MCF 10A (cell line): ENCODE results near the gene MASP1. TPM values are rescaled to one million over a fixed set of nuclear protein-coding genes. Genes with fewer than 3 reads are reported as not detected.

Experiments
- BruUV-seq: library from RNA; stranded (reverse); fragments of 400-500 nt; replicated peaks from 2 replicates; lab custom pipeline; 2021; lab: Mats Ljungman, UMichigan
- CTCF ChIA-PET: fragments of 300-600 bp; sonication (Branson Sonifier 250); formaldehyde crosslinking; extraction: SDS; loops from one replicate; lab custom pipeline; 2021; ENCODE audit warnings: antibody characterized with exemption, inconsistent platforms; lab: Yijun Ruan, JAX
- POLR2A ChIA-PET: fragments of 300-600, 350-650 bp; sonication (Branson Sonifier 250); formaldehyde crosslinking; extraction: SDS; loops from one replicate; lab custom pipeline; 2020; ENCODE audit warnings: antibody characterized with exemption, inconsistent platforms; lab: Yijun Ruan, JAX
- DNase-seq: peaks from one replicate; pipeline ENCODE4 v3.0.0-alpha.2; 2018; ENCODE audit not compliant: unreplicated experiment
- H3K27ac Mint-ChIP-seq: one replicate; pipeline ENCODE4 v1.8.0; 2022; ENCODE audit warnings: mild to moderate bottlenecking, low read depth, mixed read lengths; ENCODE audit not compliant: unreplicated experiment
- H3K27me3 Mint-ChIP-seq: one replicate; pipeline ENCODE4 v1.8.0; 2022; ENCODE audit warnings: mixed read lengths; ENCODE audit not compliant: insufficient read depth, unreplicated experiment
- H3K36me3 Mint-ChIP-seq: one replicate; pipeline ENCODE4 v1.8.0; 2022; ENCODE audit warnings: mild to moderate bottlenecking, moderate library complexity, mixed read lengths; ENCODE audit not compliant: insufficient read depth, unreplicated experiment
- H3K4me1 Mint-ChIP-seq: one replicate; pipeline ENCODE4 v1.8.0; 2022; ENCODE audit warnings: mixed read lengths; ENCODE audit not compliant: insufficient read depth, unreplicated experiment
- H3K4me3 Mint-ChIP-seq: one replicate; pipeline ENCODE4 v1.8.0; 2022; ENCODE audit warnings: mild to moderate bottlenecking, moderate library complexity, mixed read lengths; ENCODE audit not compliant: unreplicated experiment
- H3K9me3 Mint-ChIP-seq: one replicate; pipeline ENCODE4 v1.8.0; 2022; ENCODE audit warnings: mixed read lengths; ENCODE audit not compliant: unreplicated experiment
- intact Hi-C: fragments of 100-400 bp; cut with micrococcal nuclease; formaldehyde crosslinking; loops from 2 replicates; pipeline ENCODE4 v1.14.1; 2022
- total RNA-seq: library from RNA; stranded (reverse); gene quantifications from 2 replicates; pipeline ENCODE4 v1.2.3, GENCODE V29; 2022
- TF ChIP-seq, protein P1 (sequence below): fragments of 200-600 bp; IDR thresholded peaks from one replicate; pipeline ENCODE4 v1.8.0; 2022; ENCODE audit warnings: antibody characterized with exemption, mild to moderate bottlenecking; ENCODE audit not compliant: unreplicated experiment

MASP1 gene
- total RNA-seq, 1 experiment from 2014 or later: not detected

DNA sequence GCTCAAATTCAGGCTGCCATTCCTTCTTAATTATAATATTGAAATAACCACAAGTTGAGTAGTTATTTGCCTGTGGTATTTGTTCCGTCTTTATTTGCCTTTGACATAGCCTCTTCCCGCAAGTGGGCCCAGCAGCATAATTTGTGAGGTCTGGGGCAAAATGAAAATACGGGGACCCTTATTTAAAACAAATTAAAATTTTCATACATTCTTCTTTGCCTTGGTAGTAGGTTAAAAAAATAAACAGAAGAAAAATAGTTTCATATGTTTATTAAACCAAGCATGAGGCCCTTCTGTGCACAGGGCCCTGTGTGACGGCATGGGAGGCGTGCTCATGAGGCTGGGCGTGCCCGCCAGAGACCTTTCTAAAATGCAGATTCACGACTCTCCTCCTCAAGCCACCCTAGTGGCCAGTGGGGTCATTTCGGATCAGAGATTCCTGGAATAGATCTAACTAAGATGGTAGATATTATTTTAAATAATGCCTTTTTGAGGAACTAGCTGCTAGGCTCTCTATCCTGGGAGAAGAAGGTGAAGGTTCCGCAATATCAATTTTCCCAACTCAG is 35.4 kb downstream of the MASP1 start:
- TF ChIP-seq, protein P1, sequence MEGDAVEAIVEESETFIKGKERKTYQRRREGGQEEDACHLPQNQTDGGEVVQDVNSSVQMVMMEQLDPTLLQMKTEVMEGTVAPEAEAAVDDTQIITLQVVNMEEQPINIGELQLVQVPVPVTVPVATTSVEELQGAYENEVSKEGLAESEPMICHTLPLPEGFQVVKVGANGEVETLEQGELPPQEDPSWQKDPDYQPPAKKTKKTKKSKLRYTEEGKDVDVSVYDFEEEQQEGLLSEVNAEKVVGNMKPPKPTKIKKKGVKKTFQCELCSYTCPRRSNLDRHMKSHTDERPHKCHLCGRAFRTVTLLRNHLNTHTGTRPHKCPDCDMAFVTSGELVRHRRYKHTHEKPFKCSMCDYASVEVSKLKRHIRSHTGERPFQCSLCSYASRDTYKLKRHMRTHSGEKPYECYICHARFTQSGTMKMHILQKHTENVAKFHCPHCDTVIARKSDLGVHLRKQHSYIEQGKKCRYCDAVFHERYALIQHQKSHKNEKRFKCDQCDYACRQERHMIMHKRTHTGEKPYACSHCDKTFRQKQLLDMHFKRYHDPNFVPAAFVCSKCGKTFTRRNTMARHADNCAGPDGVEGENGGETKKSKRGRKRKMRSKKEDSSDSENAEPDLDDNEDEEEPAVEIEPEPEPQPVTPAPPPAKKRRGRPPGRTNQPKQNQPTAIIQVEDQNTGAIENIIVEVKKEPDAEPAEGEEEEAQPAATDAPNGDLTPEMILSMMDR: no peak
- no peaks in the 10 kb centered on the region for H3K36me3 Mint-ChIP-seq
- no TSS peak for BruUV-seq
- H3K9me3 Mint-ChIP-seq: no peaks in the 10 kb centered on the region
- H3K4me1 Mint-ChIP-seq: no peaks in the 10 kb centered on the region
- no peaks in the 10 kb centered on the region for H3K27me3 Mint-ChIP-seq
- no peak overlapping the region for H3K4me3 Mint-ChIP-seq
- intact Hi-C loops: no loop called here
- no peak for DNase-seq
- POLR2A ChIA-PET: no interaction called here
- CTCF ChIA-PET: interaction anchor here (0.6 to 1.3 kb wide), 7 partner anchors 9 to 423 kb away, joined by 3 to 4 read pairs (median 3); no protein-coding TSS in a partner anchor
- no peak overlapping the region for H3K27ac Mint-ChIP-seq

DNA sequence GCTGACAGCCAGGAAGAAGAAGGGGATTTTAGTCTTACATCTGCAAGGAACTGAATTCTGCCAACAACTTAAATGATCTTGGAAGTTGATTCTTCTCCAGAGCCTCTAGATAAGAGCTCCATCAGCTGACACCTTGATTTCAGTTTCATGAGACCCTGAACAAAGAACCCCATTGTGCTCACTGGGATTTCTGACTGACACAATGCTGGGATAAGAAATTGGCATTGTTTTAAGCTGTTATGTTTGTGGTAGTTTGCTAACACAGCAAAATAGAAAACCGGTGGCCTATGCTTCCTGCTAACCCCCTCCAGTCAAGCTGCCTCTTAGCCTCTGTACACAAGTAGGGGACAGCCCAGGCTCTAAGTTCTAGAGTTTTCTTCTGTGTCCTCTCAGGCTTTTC is 36.2 kb downstream of the MASP1 start:
- intact Hi-C loops: no loop called here
- H3K4me3 Mint-ChIP-seq: no peak overlapping the region
- no peak overlapping the region for H3K27ac Mint-ChIP-seq
- H3K27me3 Mint-ChIP-seq: no peaks in the 10 kb centered on the region
- H3K36me3 Mint-ChIP-seq: no peaks in the 10 kb centered on the region
- POLR2A ChIA-PET: no interaction called here
- CTCF ChIA-PET: interaction anchor here (0.5 to 1.3 kb wide), 6 partner anchors 10 to 1009 kb away, joined by 3 to 4 read pairs (median 4); no protein-coding TSS in a partner anchor
- DNase-seq: no peak
- no peaks in the 10 kb centered on the region for H3K4me1 Mint-ChIP-seq
- H3K9me3 Mint-ChIP-seq: no peaks in the 10 kb centered on the region
- TF ChIP-seq, protein P1: no peak
- BruUV-seq: no TSS peak

DNA sequence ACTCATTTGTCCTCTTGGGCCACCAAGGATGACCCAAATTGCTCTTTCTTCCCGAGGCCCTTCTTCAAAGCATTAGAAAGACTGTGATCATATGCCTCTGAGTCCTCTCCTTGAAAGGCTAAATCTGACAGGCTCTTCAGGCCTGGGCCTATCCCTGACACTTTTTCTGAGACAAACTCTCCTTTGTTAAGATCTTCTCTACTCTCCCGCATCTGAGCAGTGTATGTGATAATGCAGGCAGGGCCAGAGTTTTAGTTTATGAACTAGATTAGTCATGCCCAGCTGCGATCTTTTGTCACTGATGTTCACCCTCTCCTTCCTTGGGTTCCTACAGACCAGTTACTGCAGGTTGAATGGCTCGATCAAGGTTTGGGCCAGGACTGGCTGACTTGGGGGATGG is 39.2 kb downstream of the MASP1 start:
- intact Hi-C loops: no loop called here
- ChIA-PET CTCF (interaction anchor here (0.6 to 2.8 kb wide), 2 partner anchors 67 to 1975 kb away, joined by 3 to 13 read pairs; no protein-coding TSS in a partner anchor), POLR2A (no interaction called here)
- no TSS peak for BruUV-seq
- TF ChIP-seq, protein P1: no peak
- no peaks in the 10 kb centered on the region for H3K4me1 Mint-ChIP-seq
- H3K4me3 Mint-ChIP-seq: no peak overlapping the region
- no peak overlapping the region for H3K27ac Mint-ChIP-seq
- DNase-seq: no peak
- no peaks in the 10 kb centered on the region for H3K36me3 Mint-ChIP-seq
- H3K9me3 Mint-ChIP-seq: no peaks in the 10 kb centered on the region
- H3K27me3 Mint-ChIP-seq: peaks cover 16% of the 10 kb centered on the region

GRCh38 chr3:187251599-187251998 is 39.9 kb downstream of the MASP1 start:
- Mint-ChIP-seq H3K27ac (no peak overlapping the region), H3K27me3 (peaks cover 16% of the 10 kb centered on the region), H3K9me3 (no peaks in the 10 kb centered on the region), H3K36me3 (no peaks in the 10 kb centered on the region), H3K4me1 (no peaks in the 10 kb centered on the region), H3K4me3 (no peak overlapping the region)
- ChIA-PET POLR2A (no interaction called here), CTCF (interaction anchor here (0.6 to 2.8 kb wide), 3 partner anchors 67 to 1976 kb away, joined by 3 to 13 read pairs (median 3); no protein-coding TSS in a partner anchor)
- TF ChIP-seq, protein P1: no peak
- no TSS peak for BruUV-seq
- DNase-seq: no peak
- intact Hi-C loops: no loop called here
